Sigmoid colon (tissue), 7 donors: Measurements from ENCODE around the gene FOXP1. TPM values are rescaled to one million over a fixed set of nuclear protein-coding genes. Genes with fewer than 3 reads are reported as not detected.

Source experiments
- DNase-seq: peaks from one replicate; pipeline ENCODE4 v3.0.0-alpha.2; 2019
- H3K27ac ChIP-seq, 4 donors: fragments of 200-600 bp; sonication (generic); one replicate each; pipeline ENCODE4 v1.5.1; 2016 to 2019; ENCODE audit warnings: mild to moderate bottlenecking in 1 of 4
- H3K27me3 ChIP-seq, 3 donors: fragments of 200-600 bp; sonication (generic); one replicate each; pipeline ENCODE4 v1.5.1; 2019; ENCODE audit warnings: mild to moderate bottlenecking in 1 of 3
- H3K36me3 ChIP-seq, 4 donors: fragments of 200-600 bp; sonication (generic); one replicate each; pipeline ENCODE4 v1.5.1; 2016 to 2019
- H3K4me1 ChIP-seq, 4 donors: fragments of 200-600 bp; sonication (generic); one replicate each; pipeline ENCODE4 v1.5.1; 2017 to 2019
- H3K4me3 ChIP-seq, 4 donors: fragments of 200-600 bp; sonication (generic); one replicate each; pipeline ENCODE4 v1.5.1; 2017 to 2019; ENCODE audit warnings: mild to moderate bottlenecking in 2 of 4, moderate library complexity in 1 of 4
- H3K9me3 ChIP-seq, 4 donors: fragments of 200-600 bp in 3 of 4; sonication (generic) in 3 of 4; one replicate each; pipeline versions ENCODE4 v1.5.1 to v1.6.1; 2013 to 2019
- CTCF ChIP-seq, 4 experiments: fragments of 450-650 bp in 3 of 4; fragments of 200-600 bp in 1 of 4; IDR thresholded peaks; one replicate each; pipeline ENCODE4 v1.5.1; 2016 to 2019; ENCODE audit warnings: antibody characterized with exemption in 4 of 4, mild to moderate bottlenecking in 3 of 4, moderate library complexity in 2 of 4
- EP300 ChIP-seq, 4 donors: sonication (generic); formaldehyde crosslinking; IDR thresholded peaks; one replicate each; pipeline ENCODE4 v1.6.1; 2017; ENCODE audit warnings: antibody characterized with exemption in 4 of 4
- POLR2A ChIP-seq, 2 donors: fragments of 450-650 bp; IDR thresholded peaks; one replicate each; pipeline ENCODE4 v1.6.1; 2016; ENCODE audit warnings: antibody characterized with exemption in 2 of 2, mild to moderate bottlenecking in 2 of 2, moderate library complexity in 2 of 2
- POLR2AphosphoS5 ChIP-seq, 4 donors: sonication (generic); formaldehyde crosslinking; IDR thresholded peaks; one replicate each; pipeline ENCODE4 v1.6.1; 2017; ENCODE audit warnings: antibody characterized with exemption in 4 of 4
- WGBS, 2 donors: extraction: QIAGEN DNeasy Blood & Tissue Kit; methylation state at CpG; one replicate each; pipeline ENCODE4 v1.1.7; 2013; 5-methylcytosine and 5-hydroxymethylcytosine counted together
- intact Hi-C: fragments of 100-400 bp; cut with DNase I; formaldehyde crosslinking; loops from one replicate; pipeline ENCODE4 v1.15.1; 2023
- polyA plus RNA-seq, 3 donors: library from polyadenylated mRNA; stranded (reverse); fragments of 200-250 nt; gene quantifications; one replicate each; pipeline ENCODE4 v1.2.3, GENCODE V29; 2013
- total RNA-seq, 4 donors: library from RNA; depleted of rRNA; stranded (reverse); fragments of >200 nt; gene quantifications; one replicate each; pipeline ENCODE4 v1.1.0, GENCODE V29; 2016
- donor health status: healthy with polysubstance abuse.
- donor health status: Bipolar disorder and iron deficiency.
- donor health status: healthy.

FOXP1 gene
- total and polyA plus RNA-seq, 7 donors: 13.8 to 232 (median 139) TPM

- Histone ChIP-seq H3K27ac (no peak overlapping the region), H3K36me3 (no peaks in the 10 kb centered on the region), H3K9me3 (no peaks in the 10 kb centered on the region), H3K27me3 (no peaks in the 10 kb centered on the region), H3K4me3 (no peak overlapping the region), H3K4me1 (peaks cover 0 to 7% (median 0%) of the 10 kb centered on the region in 4 donors)
- TF ChIP-seq POLR2AphosphoS5 (IDR thresholded peaks at IDR 0.05) (no peak), EP300 (IDR thresholded peaks at IDR 0.05) (no peak), POLR2A (IDR thresholded peaks at IDR 0.05) (no peak), CTCF (IDR thresholded peaks at IDR 0.05) (no peak)
- no peak for DNase-seq
- 80 to 83% methylated on average over 3 of the region's 3 CpGs for WGBS, 2 donors
- intact Hi-C loops: no loop called here
Observed at GRCh38 chr3:71525391-71525790, 58.1 kb downstream of the FOXP1 start.

GRCh38 chr3:71524672-71525071 is 58.9 kb downstream of the FOXP1 start:
- TF ChIP-seq EP300 (IDR thresholded peaks at IDR 0.05) (no peak), CTCF (IDR thresholded peaks at IDR 0.05) (no peak), POLR2A (IDR thresholded peaks at IDR 0.05) (no peak), POLR2AphosphoS5 (IDR thresholded peaks at IDR 0.05) (no peak)
- Histone ChIP-seq H3K4me1 (peaks cover 0 to 10% (median 2%) of the 10 kb centered on the region in 4 donors), H3K27me3 (no peaks in the 10 kb centered on the region), H3K36me3 (no peaks in the 10 kb centered on the region), H3K27ac (no peak overlapping the region), H3K9me3 (no peaks in the 10 kb centered on the region), H3K4me3 (no peak overlapping the region)
- intact Hi-C loops: no loop called here
- DNase-seq: no peak
- WGBS, 2 donors: 80 to 87% methylated on average over 7 of the region's 7 CpGs

GRCh38 chr3:71523628-71524027 is 59.9 kb downstream of the FOXP1 start:
- Histone ChIP-seq H3K4me1 (peaks cover 0 to 14% (median 4%) of the 10 kb centered on the region in 4 donors), H3K27me3 (no peaks in the 10 kb centered on the region), H3K36me3 (no peaks in the 10 kb centered on the region), H3K27ac (no peak overlapping the region), H3K9me3 (no peaks in the 10 kb centered on the region), H3K4me3 (no peak overlapping the region)
- DNase-seq: no peak
- TF ChIP-seq EP300 (IDR thresholded peaks at IDR 0.05) (no peak), POLR2AphosphoS5 (IDR thresholded peaks at IDR 0.05) (no peak), POLR2A (IDR thresholded peaks at IDR 0.05) (no peak), CTCF (IDR thresholded peaks at IDR 0.05) (no peak)
- WGBS, 2 donors: 90 to 91% methylated on average over 4 of the region's 4 CpGs
- intact Hi-C loops: no loop called here

- H3K4me3 ChIP-seq: no peak overlapping the region
- peaks cover 0 to 25% (median 4%) of the 10 kb centered on the region in 4 donors for H3K4me1 ChIP-seq
- H3K36me3 ChIP-seq: no peaks in the 10 kb centered on the region
- WGBS, 2 donors: 86 to 92% methylated on average over 7 of the region's 7 CpGs
- H3K27ac ChIP-seq: no peak overlapping the region
- no peaks in the 10 kb centered on the region for H3K27me3 ChIP-seq
- TF ChIP-seq EP300 (IDR thresholded peaks at IDR 0.05) (no peak), POLR2AphosphoS5 (IDR thresholded peaks at IDR 0.05) (no peak), POLR2A (IDR thresholded peaks at IDR 0.05) (no peak), CTCF (IDR thresholded peaks at IDR 0.05) (no peak)
- no peaks in the 10 kb centered on the region for H3K9me3 ChIP-seq
- no peak for DNase-seq
- intact Hi-C loops: no loop called here
Observed at GRCh38 chr3:71521940-71522876, 61.3 kb downstream of the FOXP1 start.
